ENCODE measurements around the gene CPXM2. TPM values are rescaled to one million over a fixed set of nuclear protein-coding genes. Genes with fewer than 3 reads are reported as not detected.

CPXM2 gene
- polyA plus RNA-seq, 1 of the 3 experiments (the other 2 are of a cell fraction), result not detected

GRCh38 chr10:123831259-123831658, 60.3 kb downstream of the CPXM2 start:
- Histone ChIP-seq H3K79me2 (ENCODE audit: insufficient read depth) (no peaks in the 10 kb centered on the region), H4K20me1 (ENCODE audit: insufficient read depth) (no peaks in the 10 kb centered on the region), H2AFZ (ENCODE audit: low read depth) (no peak overlapping the region), H3F3A (replicated peaks; ENCODE audit: insufficient read depth) (no peaks in the 10 kb centered on the region), H3K9ac (no peak overlapping the region), H3K9me2 (no peaks in the 10 kb centered on the region), H3K4me3 (ENCODE audit: low read depth in 2 of 2, low read length in 1 of 2) (no peak overlapping the region), H3K36me3 (replicated peaks in 1 of 2; ENCODE audit: control insufficient read depth in 1 of 2, insufficient read depth in 2 of 2, low read length in 1 of 2) (no peaks in the 10 kb centered on the region), H3K9me3 (no peaks in the 10 kb centered on the region), H3K27me3 (ENCODE audit: insufficient read depth) (no peaks in the 10 kb centered on the region), H3K4me1 (ENCODE audit: control insufficient read depth in 1 of 2, insufficient read depth in 2 of 2, low read depth in 1 of 2, low read length in 1 of 2) (no peaks in the 10 kb centered on the region), H3K4me2 (no peak overlapping the region), H3K27ac (ENCODE audit: low read depth in 2 of 2, low read length in 1 of 2) (no peak overlapping the region)
- ChIA-PET CTCF (no interaction called here), POLR2A (no interaction called here)
- no peak for TF ChIP-seq CHD2 (IDR thresholded peaks at IDR 0.05; ENCODE audit: low read length, partially characterized antibody)
- no peak for TF ChIP-seq ELF1 (IDR thresholded peaks at IDR 0.05)
- TF ChIP-seq YY1 (IDR thresholded peaks at IDR 0.05; ENCODE audit: low read depth), result no peak
- no peak for TF ChIP-seq RCOR1 (IDR thresholded peaks at IDR 0.05; ENCODE audit: low read length)
- no peak for TF ChIP-seq JUND (IDR thresholded peaks at IDR 0.05)
- TF ChIP-seq IRF3 (IDR thresholded peaks at IDR 0.05; ENCODE audit: low read depth, low read length), result no peak
- TF ChIP-seq GABPA (IDR thresholded peaks at IDR 0.05; ENCODE audit: low read depth), result no peak
- TF ChIP-seq, protein P1, sequence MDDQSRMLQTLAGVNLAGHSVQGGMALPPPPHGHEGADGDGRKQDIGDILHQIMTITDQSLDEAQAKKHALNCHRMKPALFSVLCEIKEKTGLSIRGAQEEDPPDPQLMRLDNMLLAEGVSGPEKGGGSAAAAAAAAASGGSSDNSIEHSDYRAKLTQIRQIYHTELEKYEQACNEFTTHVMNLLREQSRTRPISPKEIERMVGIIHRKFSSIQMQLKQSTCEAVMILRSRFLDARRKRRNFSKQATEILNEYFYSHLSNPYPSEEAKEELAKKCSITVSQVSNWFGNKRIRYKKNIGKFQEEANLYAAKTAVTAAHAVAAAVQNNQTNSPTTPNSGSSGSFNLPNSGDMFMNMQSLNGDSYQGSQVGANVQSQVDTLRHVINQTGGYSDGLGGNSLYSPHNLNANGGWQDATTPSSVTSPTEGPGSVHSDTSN (IDR thresholded peaks at IDR 0.05), result no peak
- no peak for TF ChIP-seq NRF1 (IDR thresholded peaks at IDR 0.05; ENCODE audit: low read depth, low read length)
- no peak for TF ChIP-seq TAF1 (IDR thresholded peaks at IDR 0.05; ENCODE audit: borderline replicate concordance, low read depth, low read length)
- TF ChIP-seq TEAD4 (IDR thresholded peaks at IDR 0.05; ENCODE audit: borderline replicate concordance, insufficient read depth), result no peak
- no peak for TF ChIP-seq FOSL2 (IDR thresholded peaks at IDR 0.05; ENCODE audit: borderline replicate concordance, low read depth)
- WGBS (ENCODE audit: low lambda C conversion rate), result 12% methylated on average over 2 of the region's 3 CpGs
- DNase-seq, result no peak

GRCh38 chr10:123821136-123821535, 70.5 kb downstream of the CPXM2 start:
- Histone ChIP-seq H3K4me1 (ENCODE audit: control insufficient read depth in 1 of 2, insufficient read depth in 2 of 2, low read depth in 1 of 2, low read length in 1 of 2) (no peaks in the 10 kb centered on the region), H3K9me2 (no peaks in the 10 kb centered on the region), H3K36me3 (replicated peaks in 1 of 2; ENCODE audit: control insufficient read depth in 1 of 2, insufficient read depth in 2 of 2, low read length in 1 of 2) (no peaks in the 10 kb centered on the region), H3K27me3 (ENCODE audit: insufficient read depth) (no peaks in the 10 kb centered on the region), H3K27ac (ENCODE audit: low read depth in 2 of 2, low read length in 1 of 2) (no peak overlapping the region), H3K9ac (no peak overlapping the region), H3K9me3 (0 out of 2 replicates have a peak, but pooled peaks cover 3% of the 10 kb centered on the region), H4K20me1 (ENCODE audit: insufficient read depth) (no peaks in the 10 kb centered on the region), H3F3A (replicated peaks; ENCODE audit: insufficient read depth) (no peaks in the 10 kb centered on the region), H2AFZ (ENCODE audit: low read depth) (no peak overlapping the region), H3K4me3 (ENCODE audit: low read depth in 2 of 2, low read length in 1 of 2) (no peak overlapping the region), H3K4me2 (no peak overlapping the region), H3K79me2 (ENCODE audit: insufficient read depth) (no peaks in the 10 kb centered on the region)
- ChIA-PET CTCF (interaction anchor here (0.9 kb wide), 2 partner anchors 9 to 20 kb away, joined by 3 read pairs; no protein-coding TSS in a partner anchor), POLR2A (no interaction called here)
- WGBS (ENCODE audit: low lambda C conversion rate), result 6% methylated on average over 2 of the region's 2 CpGs
- DNase-seq, result no peak
- no peak for TF ChIP-seq EZH2phosphoT487 (IDR thresholded peaks at IDR 0.05; ENCODE audit: borderline replicate concordance, low read depth)
- no peak for TF ChIP-seq NFIC (IDR thresholded peaks at IDR 0.05; ENCODE audit: borderline replicate concordance)
- no peak for TF ChIP-seq YY1 (IDR thresholded peaks at IDR 0.05; ENCODE audit: low read depth)
- TF ChIP-seq SMC3 (IDR thresholded peaks at IDR 0.05; ENCODE audit: low read depth, low read length), result no peak
- no peak for TF ChIP-seq REST (IDR thresholded peaks at IDR 0.05; ENCODE audit: low read depth, low read length)
- TF ChIP-seq TEAD4 (IDR thresholded peaks at IDR 0.05; ENCODE audit: borderline replicate concordance, insufficient read depth), result no peak
- no peak for TF ChIP-seq TCF12 (IDR thresholded peaks at IDR 0.05)
- no peak for TF ChIP-seq USF2 (IDR thresholded peaks at IDR 0.05; ENCODE audit: borderline replicate concordance, low read depth, low read length)
- no peak for TF ChIP-seq TAF1 (IDR thresholded peaks at IDR 0.05; ENCODE audit: borderline replicate concordance, low read depth, low read length)
- TF ChIP-seq, protein P2, sequence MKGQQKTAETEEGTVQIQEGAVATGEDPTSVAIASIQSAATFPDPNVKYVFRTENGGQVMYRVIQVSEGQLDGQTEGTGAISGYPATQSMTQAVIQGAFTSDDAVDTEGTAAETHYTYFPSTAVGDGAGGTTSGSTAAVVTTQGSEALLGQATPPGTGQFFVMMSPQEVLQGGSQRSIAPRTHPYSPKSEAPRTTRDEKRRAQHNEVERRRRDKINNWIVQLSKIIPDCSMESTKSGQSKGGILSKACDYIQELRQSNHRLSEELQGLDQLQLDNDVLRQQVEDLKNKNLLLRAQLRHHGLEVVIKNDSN (IDR thresholded peaks at IDR 0.05; ENCODE audit: borderline replicate concordance, low read depth), result no peak
- TF ChIP-seq MEF2A (IDR thresholded peaks at IDR 0.05; ENCODE audit: borderline replicate concordance, low read depth), result no peak
- TF ChIP-seq, protein P1 (IDR thresholded peaks at IDR 0.05), result no peak
- TF ChIP-seq ELF1 (IDR thresholded peaks at IDR 0.05), result no peak
- no peak for TF ChIP-seq NRF1 (IDR thresholded peaks at IDR 0.05; ENCODE audit: low read depth, low read length)

All from SK-N-SH (cell line).